HEK293T (cell line): ENCODE data around the gene SRRD.

ENCODE experiments used
- ARNT ChIP-seq: fragments of 450-650 bp; IDR thresholded peaks from 2 replicates; pipeline ENCODE4 v1.6.1; 2017; ENCODE audit warnings: mild to moderate bottlenecking
- BHLHE40 ChIP-seq: fragments of 450-650 bp; IDR thresholded peaks from 2 replicates; pipeline ENCODE4 v1.6.1; 2016; ENCODE audit warnings: mild to moderate bottlenecking, moderate library complexity, borderline replicate concordance
- ELF4 ChIP-seq: fragments of 450-650 bp; IDR thresholded peaks from 2 replicates; pipeline ENCODE4 v1.6.1; 2017; ENCODE audit warnings: antibody characterized with exemption
- FOXA1 ChIP-seq: fragments of 450-650 bp; IDR thresholded peaks from 2 replicates; pipeline ENCODE4 v1.6.1; 2016; ENCODE audit warnings: mild to moderate bottlenecking
- FOXM1 ChIP-seq: fragments of 450-650 bp; IDR thresholded peaks from 2 replicates; pipeline ENCODE4 v1.6.1; 2017; ENCODE audit warnings: mild to moderate bottlenecking, borderline replicate concordance
- HDGF ChIP-seq: fragments of 450-650 bp; IDR thresholded peaks from 2 replicates; pipeline ENCODE4 v1.6.1; 2017; ENCODE audit warnings: antibody characterized with exemption, borderline replicate concordance
- L3MBTL2 ChIP-seq: fragments of 450-650 bp; conservative IDR thresholded peaks from 2 replicates; pipeline ENCODE4 v1.6.1; 2016; ENCODE audit warnings: mild to moderate bottlenecking
- NFRKB ChIP-seq: fragments of 450-650 bp; IDR thresholded peaks from 2 replicates; pipeline ENCODE4 v1.6.1; 2016; ENCODE audit warnings: mild to moderate bottlenecking, moderate library complexity
- PKNOX1 ChIP-seq: fragments of 450-650 bp; IDR thresholded peaks from 2 replicates; pipeline ENCODE4 v1.6.1; 2016
- SP1 ChIP-seq: fragments of 450-650 bp; IDR thresholded peaks from 2 replicates; pipeline ENCODE4 v1.6.1; 2017
- SUZ12 ChIP-seq: fragments of 450-650 bp; IDR thresholded peaks from 2 replicates; pipeline ENCODE4 v1.6.1; 2016; ENCODE audit warnings: mild to moderate bottlenecking
- TARDBP ChIP-seq: fragments of 450-650 bp; IDR thresholded peaks from 2 replicates; pipeline ENCODE4 v1.6.1; 2016
- ZNF384 ChIP-seq: fragments of 450-650 bp; IDR thresholded peaks from 2 replicates; pipeline ENCODE4 v1.6.1; 2016

GRCh38 chr22:26483043-26483438 is 636 bp upstream of the SRRD start:
- TF ChIP-seq PKNOX1 (no peak), SP1 (no peak), ZNF384 (no peak), FOXA1 (no peak), L3MBTL2 (no peak), SUZ12 (no peak), ARNT (no peak), TARDBP (no peak), HDGF (no peak), FOXM1 (no peak), NFRKB (no peak), BHLHE40 (no peak), ELF4 (no peak)
